WTC11 (cell line): ENCODE measurements around the gene OMA1.
"Not testable (repeated sequence)": the region's sequence is repeated elsewhere in the genome, so short reads cannot be mapped to it uniquely, and the experiment has no call there.

Experiments used
- CBFB ChIP-seq: sonication (generic); formaldehyde crosslinking; IDR thresholded peaks from 2 replicates; pipeline ENCODE4 v1.8.1; 2022; ENCODE audit warnings: mild to moderate bottlenecking, low read depth, missing genetic modification reagents
- CTCF ChIP-seq: fragments of 200-600 bp; IDR thresholded peaks from 2 replicates; pipeline ENCODE4 v1.8.0; 2022; ENCODE audit warnings: antibody characterized with exemption
- E2F1 ChIP-seq: sonication (generic); formaldehyde crosslinking; IDR thresholded peaks from 2 replicates; pipeline ENCODE4 v1.8.0; 2022; ENCODE audit warnings: mild to moderate bottlenecking, missing genetic modification reagents
- SOX15 ChIP-seq: fragments of 250-450 bp; sonication (Bioruptor Pico); IDR thresholded peaks from 2 replicates; pipeline ENCODE4 v1.9.0; 2021; ENCODE audit warnings: mild to moderate bottlenecking
- SP1 ChIP-seq: sonication (generic); formaldehyde crosslinking; conservative IDR thresholded peaks from 2 replicates; pipeline ENCODE4 v1.8.1; 2022; ENCODE audit warnings: missing genetic modification reagents
- USF2 ChIP-seq: sonication (generic); formaldehyde crosslinking; IDR thresholded peaks from 2 replicates; pipeline ENCODE4 v1.8.1; 2023; ENCODE audit warnings: mild to moderate bottlenecking, missing genetic modification reagents, moderate library complexity
- ZNF512 ChIP-seq: sonication (generic); formaldehyde crosslinking; IDR thresholded peaks from 2 replicates; pipeline ENCODE4 v1.8.1; 2022; ENCODE audit warnings: missing genetic modification reagents, borderline replicate concordance

GRCh38 chr1:58549291-58549690, 2.8 kb upstream of the OMA1 start:
- not testable (repeated sequence) for TF ChIP-seq CTCF; E2F1 (CRISPR knock-in tag); USF2; SOX15 (CRISPR knock-in tag); SP1 (CRISPR knock-in tag); CBFB (CRISPR knock-in tag); ZNF512 (CRISPR knock-in tag)
